ENCODE data around the gene EXOC4.

Gene EXOC4

GRCh38 chr7:134105841-134106240, 853.0 kb downstream of the EXOC4 start:
- no peak for TF ChIP-seq CTCF (IDR thresholded peaks at IDR 0.05; ENCODE audit: low read depth, low read length)
- no peak for DNase-seq (ENCODE audit: extremely low read depth, low read depth)

- DNase-seq (ENCODE audit: extremely low read depth, low read depth) = no peak
- TF ChIP-seq CTCF (IDR thresholded peaks at IDR 0.05; ENCODE audit: low read depth, low read length) = no peak
Measured at GRCh38 chr7:134108802-134109201, 855.9 kb downstream of the EXOC4 start.

GRCh38 chr7:134113655-134114054, 860.8 kb downstream of the EXOC4 start:
- no peak for TF ChIP-seq CTCF (IDR thresholded peaks at IDR 0.05; ENCODE audit: low read depth, low read length)
- no peak for DNase-seq (ENCODE audit: extremely low read depth, low read depth)

GRCh38 chr7:134114992-134115391, 862.1 kb downstream of the EXOC4 start:
- no peak for TF ChIP-seq CTCF (IDR thresholded peaks at IDR 0.05; ENCODE audit: low read depth, low read length)
- DNase-seq (ENCODE audit: extremely low read depth, low read depth) = no peak

All from AG09319 (cell line).